HG03521 (cell line): Measurements from ENCODE around the gene CD22.
"Not testable (repeated sequence)": the region's sequence is repeated elsewhere in the genome, so short reads cannot be mapped to it uniquely, and the experiment has no call there.

Experiments used
- ATAC-seq: cut with Tn5 transposase; IDR thresholded peaks from one replicate; pipeline ENCODE4 v1.9.1; 2021; ENCODE audit warnings: mild to moderate bottlenecking, moderate library complexity; ENCODE audit not compliant: unreplicated experiment

CD22 gene

DNA sequence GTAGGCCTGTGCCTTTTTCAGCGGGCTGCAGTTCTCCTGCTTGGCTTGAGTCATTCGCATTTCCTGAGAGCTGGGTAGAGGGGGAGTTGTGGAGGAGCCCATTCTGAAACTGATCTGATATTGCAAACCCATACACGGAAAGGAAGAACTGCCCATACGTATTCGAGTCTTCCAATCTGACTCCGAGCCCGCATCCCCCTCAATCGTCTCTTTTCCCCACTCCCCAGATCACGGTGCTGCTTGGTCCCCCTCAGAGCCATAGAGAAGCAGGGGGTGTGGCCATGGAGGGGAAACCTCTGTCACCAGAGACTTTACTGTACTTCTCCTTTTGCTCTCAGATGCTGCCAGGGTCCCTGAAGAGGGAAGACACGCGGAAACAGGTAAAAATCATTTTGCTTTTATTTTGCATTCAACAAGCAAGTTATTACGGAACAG lies at the start of gene CD22:
Gene CD22 (plus strand): TSS at position 337 of the 435 bp plus-strand sequence. CDS start 2,854 bp downstream, outside the sequence.
- peak; percentile 34 for ATAC-seq

DNA sequence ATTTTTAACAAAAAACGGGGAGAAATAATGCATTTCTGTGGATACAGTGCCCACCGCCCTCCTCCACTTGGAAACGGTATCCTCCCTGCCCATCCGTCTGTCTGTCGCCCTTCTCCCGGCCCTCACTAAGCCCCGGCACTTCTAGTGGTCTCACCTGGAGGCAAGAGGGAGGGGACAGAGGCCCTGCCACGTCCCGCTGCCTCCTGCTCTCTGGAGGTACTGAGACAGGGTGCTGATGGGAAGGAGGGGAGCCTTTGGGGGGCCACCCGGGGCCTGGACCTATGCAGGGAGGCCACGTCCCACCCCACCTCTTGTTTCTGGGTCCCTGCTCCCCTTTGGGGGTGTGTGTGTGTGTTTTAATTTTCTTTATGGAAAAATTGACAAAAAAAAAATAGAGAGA lies 49.6 kb upstream of the CD22 start:
- ATAC-seq, result no peak

DNA sequence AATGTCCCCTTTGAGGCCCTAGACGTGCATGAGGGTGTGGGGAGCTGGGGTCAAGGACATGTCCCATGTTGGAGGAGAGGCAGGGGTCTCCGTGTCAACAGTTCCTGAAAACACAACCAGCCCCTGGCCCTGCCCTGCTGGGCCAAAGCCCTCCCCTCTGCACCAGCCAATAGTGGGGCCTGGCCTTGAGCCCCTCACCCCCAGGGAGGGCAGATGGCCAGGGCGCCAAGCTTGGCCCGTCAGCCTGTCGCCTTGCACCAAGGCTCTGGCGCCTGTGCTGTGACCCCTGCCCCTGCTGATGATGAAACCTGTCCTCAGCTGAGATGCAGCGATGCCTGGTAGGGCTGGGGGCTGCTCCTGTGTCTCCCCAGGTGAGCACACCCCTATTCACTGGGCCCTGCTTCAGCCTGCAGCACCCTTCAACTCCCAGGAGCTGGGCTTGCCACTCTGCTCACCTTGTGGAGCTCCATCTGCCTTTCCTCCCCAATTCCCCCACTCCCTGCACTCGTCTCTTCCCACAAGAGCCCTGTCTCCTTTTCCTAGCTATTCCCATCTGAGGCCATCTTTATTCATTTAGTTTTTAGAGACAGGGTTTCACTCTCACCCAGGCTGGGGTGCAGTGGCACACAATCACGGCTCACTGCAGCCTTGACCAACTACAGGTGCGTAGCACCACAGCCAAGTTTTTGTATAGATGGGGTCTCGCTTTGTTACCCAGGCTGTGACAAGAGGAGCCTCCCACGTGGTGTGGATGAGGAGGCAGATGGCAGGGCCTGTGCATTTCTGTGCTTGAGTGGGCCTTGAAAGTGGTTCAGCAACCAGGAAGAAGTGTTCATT lies 48.8 kb upstream of the CD22 start:
- ATAC-seq, result no peak

DNA sequence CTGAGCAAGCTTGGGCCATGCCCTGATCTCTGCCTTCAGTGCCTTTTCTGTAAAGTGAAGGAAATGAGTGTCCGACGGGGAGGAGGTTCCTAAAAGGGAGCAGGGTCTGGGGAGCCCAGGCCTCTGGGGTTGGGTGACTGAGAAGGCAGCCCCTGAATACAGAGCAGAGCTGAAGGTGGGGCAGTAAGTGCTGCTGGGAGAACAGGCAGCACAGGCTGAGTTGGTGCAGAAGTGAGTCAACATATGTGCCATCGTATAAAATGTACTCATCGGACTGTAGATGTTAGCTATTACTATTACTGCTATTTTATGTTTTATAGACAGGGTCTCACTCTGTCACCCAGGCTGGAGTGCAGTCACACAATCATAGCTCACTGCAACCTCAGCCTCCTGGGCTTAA lies 47.7 kb upstream of the CD22 start:
- no peak for ATAC-seq

DNA sequence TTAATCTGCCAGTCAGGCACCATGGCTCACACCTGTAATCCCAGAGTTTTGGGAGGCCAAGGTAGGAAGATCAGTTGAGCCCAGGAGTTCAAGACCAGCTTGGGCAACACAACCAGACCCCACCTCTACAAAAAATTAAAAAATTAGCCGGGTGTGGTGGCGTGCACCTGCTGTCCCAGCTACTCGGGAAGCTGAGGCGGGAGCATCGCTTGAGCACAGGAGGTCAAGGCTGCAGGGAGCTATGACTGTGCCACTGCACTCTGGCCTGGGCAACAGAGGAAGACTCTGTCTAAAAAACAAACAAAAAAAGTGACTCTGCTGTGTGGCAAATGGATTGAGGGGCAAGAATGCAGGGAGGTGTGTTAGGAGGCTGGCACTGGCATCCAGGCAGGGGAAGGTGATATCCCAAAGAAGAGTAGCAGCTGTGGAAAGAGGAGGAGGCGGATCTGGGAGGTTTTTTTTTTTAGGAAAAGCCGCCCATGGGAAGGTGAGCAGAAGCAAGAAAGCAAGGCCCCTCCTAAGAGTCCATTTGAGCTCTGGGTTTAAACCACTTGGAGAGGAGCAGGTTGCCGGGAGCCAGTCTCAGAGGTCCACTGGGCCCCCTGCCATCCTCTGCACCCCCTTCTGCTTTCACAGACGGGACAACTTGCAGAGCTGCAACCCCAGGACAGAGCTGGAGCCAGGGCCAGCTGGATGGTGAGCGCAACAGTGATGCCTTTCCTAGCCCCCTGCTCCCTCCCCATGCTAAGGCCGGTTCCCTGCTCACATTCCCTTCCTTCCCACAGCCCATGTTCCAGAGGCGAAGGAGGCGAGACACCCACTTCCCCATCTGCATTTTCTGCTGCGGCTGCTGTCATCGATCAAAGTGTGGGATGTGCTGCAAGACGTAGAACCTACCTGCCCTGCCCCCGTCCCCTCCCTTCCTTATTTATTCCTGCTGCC lies 44.6 kb upstream of the CD22 start:
- no peak for ATAC-seq

DNA sequence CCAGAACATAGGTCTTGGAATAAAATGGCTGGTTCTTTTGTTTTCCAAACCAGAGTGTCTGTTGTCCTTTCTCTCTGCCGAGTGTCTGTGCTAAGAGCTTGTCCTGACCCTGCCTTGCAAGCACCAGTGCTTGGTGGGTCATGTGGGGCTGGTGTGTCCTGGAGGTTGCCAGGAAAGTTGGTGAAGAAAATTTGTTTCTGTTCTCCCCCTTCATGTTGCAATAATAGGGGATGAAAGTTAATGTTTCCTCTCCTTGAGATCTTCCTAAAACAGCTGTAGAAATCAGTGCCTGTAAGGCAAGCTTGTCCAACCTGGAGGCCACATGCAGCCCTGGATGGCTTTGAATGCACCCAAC lies 43.9 kb upstream of the CD22 start:
- ATAC-seq, result no peak

DNA sequence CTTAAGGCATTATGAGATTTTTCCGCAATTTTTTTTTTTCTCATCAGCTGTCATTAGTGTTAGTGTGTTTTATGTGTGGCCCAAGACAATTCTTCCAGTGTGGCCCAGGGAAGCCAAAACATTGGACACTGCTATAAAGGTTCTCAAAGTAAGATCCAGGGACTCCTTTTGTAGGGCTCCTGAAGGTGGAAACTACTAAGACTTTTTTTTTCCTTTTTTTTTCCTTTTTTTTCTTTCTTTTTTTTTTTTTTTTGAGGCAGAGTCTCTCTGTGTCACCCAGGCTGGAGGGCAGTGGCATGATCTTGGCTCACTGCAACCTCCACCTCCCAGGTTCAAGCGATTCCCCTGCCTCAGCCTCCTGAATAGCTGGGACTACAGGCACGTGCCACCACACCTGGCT lies 43.5 kb upstream of the CD22 start:
- ATAC-seq, result not testable (repeated sequence)

DNA sequence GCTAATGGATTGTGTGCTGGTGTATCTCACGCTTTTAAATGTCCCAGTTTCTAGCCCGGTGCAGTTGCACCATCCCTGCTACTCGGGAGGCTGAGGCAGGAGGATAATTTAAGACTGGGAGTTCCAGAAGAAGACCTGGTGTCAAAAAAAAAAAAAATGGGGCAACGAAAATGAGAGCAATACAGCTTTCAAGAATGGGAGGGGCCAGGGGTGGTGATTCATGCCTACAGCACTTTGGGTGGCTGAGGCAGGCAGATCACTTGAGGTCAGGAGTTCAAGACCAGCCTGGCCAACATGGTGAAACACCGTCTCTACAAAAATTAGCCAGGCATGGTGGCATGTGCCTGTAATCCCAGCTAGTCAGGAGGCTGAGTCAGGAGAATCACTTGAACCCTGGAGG lies 42.9 kb upstream of the CD22 start:
- not testable (repeated sequence) for ATAC-seq

DNA sequence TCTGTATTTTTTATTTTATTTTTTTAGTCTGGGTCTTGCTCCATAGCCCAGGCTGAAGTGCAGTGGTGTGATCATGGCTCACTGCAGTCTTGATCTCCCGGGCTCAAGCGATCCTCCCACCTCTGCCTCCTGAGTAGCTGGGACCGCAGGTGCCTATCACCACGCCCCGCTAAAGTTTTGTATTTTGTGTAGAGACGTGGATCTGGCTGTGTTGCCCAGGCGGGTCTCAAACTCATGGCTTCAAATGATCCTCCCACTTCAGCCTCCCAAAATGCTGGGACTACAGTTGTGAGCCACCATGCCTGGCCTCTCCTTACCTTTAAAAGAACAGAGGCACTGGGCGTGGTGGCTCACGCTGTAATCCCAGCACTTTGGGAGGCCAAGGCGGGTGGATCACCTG lies 41.3 kb upstream of the CD22 start:
- ATAC-seq, result no peak

DNA sequence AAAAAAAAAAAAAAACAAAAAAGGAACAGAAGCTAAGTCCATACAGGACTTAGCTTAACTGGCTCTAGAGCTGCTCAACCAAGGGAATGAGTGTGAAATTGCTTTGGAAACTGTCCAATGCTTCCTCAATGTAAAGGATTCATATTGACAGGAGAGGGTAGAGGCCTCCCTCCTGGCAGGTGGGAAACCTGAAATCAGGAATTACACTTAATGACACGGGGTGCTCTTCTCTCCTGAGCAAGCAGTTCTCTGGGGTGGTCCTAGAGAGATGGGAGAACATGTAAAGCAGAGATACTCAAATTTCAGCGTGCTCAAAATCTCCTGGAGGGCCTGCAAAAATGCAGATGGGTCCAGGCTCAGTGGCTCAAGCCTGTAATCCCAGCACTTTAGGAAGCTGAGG lies 40.7 kb upstream of the CD22 start:
- ATAC-seq, result no peak

DNA sequence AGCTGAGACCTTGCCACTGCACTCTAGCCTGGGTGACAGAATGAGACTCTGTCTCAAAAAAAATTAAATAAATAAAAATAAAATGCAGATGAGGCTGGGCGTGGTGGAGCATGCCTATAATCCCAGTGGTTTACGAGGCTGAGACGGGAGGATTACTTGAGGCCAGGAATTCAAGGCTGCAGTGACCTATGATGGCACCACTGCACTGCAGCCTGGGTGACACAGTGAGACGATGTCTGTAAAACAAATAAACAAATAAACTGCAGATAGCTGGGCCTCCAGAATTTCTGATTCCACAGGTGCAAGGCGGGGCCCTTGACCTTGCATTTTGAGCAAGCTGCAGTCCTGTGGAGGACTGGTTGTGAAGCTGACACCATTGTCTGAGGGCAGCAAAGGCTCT lies 40.1 kb upstream of the CD22 start:
- ATAC-seq, result no peak

DNA sequence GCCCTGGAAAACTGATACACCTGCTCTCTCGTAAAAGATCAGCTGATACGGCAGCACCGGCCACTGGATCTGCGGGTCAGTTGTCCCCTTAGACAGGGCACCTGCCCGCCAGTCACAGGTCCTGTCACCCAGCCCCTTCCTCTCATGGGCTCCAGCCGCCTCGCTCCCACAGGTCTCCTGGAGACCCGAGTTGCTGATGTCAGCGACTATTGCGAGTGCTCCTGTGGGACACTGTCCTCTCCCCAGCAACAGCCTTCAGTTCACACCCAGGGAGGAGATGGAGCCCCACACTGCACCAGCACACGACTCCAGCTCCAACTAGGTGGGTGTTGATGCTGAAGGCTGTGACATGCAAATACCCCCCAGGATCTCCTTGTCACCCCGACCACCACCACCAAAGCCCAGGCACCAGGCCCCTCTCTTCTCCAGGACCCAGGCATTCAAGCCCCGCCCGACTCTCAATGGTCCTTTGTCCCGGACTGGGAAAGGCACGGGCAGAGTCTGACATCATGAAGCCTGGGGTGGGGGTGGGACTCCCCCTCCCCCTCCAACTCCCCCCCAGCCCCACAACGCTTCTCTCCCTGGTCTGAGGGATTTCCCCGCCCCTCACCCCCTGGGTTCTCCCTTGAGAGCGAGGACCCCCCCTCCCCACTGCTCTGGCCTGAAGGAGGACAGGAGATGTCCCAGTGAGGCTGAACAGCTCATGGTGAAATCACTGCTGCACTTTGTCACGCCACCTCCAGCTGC lies 38.4 kb upstream of the CD22 start:
- ATAC-seq, result no peak

DNA sequence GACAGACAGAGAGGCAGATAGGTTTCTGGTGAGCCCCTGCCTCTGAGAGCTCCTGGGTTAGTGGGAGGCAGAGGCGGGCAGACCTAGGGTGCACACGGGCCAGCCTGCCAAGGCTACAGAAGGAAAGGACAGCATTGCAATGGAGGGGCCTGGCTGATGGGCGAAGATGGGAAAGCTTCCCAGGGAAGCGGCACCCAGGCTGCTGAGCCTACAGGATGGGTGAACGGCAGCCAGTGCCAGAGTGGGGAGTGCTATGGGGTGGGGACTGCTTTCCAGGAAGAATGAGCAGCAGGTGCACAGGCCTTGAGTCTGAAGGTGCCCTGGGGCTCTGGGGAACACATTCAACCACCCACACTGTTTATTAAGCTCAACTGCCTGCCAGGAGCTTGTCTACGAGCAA lies 37.7 kb upstream of the CD22 start:
- ATAC-seq, result no peak

DNA sequence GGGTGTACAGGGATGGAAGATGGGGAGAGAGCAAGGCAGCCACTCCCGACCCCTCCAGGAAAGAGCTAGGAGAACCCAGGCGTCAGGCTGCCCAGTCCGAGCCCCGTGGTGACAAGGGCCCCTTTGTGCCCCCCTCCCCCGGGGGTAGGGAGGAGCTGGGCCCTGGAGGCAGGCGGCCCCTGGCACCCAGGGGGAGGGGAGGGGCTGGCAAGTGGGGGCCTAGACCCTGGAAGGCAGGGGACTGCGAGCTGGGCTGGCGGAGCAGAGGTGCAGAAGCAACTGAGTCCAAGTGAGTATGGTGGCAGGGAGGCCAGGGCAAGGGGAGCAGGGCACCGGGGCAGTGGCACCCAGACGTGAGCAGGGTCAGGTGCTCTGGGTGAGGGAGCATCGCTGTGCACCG lies 37.1 kb upstream of the CD22 start, which contains the start of gene MAG:
Gene MAG (plus strand): TSS at position 246 of the 400 bp plus-strand sequence. CDS start 3,248 bp downstream, outside the sequence.
- ATAC-seq, result no peak

DNA sequence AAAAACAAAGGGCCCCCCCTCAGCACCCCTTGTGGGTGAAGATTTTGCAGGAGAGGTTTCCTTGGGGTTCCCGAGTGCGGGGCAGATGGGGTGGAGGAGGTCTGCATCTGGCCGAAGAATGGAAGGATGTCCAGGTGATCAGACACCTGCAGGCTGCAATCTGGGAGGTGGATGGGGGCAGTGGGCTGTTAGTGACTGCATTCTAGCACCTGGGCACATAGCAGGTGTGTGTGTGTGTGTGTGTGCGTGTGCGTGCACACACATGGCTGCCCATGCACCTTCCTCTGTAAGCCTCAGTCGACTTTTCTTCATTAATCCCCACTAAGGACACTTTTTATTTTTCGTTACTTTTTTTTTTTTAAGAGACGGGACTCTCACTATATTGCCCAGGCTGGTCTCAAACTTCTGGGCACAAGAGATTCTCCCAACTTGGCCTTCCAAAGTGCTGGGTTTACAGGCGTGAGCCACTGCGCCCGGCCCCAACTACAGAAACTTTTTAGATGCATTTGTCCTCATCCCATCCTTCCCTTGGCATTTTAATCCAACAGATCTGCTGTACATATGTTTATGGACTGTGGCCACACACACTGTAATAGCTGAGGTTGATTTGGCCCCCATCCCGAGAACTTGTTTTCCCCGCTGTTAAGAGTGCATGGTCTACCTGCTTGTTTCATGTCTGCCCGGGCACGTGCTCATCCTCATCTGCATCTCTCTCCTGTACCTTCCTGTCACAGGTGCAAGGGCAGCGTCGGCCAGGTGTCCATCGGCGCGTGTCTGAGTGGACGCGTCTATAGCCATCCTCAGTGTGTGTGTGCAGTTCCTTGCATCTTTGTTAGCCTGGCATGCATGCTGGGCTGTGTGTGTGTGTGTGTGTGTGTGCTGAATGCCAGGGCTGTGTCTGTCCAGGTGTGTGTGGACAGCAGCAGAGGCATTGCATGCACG lies 36.3 kb upstream of the CD22 start:
- no peak for ATAC-seq

DNA sequence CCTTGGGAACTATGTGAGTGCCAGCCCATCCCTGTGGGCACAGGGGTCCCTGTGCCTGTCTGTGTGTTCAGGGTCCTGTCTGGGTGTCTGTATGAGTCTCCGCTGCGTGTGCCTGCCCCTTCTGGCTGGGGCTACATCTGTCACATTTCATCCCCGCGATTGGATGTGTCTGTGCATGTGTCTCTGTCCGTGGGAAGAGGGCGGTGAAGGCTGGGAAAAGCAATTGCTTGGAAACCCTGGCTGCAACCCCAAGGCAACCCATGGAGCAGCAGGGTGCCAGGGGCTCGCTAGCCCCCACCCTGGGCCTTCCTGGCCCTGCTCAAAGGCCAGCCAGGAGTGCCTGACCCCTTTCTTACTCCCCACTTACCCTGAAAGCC lies 35.6 kb upstream of the CD22 start:
- no peak for ATAC-seq

DNA sequence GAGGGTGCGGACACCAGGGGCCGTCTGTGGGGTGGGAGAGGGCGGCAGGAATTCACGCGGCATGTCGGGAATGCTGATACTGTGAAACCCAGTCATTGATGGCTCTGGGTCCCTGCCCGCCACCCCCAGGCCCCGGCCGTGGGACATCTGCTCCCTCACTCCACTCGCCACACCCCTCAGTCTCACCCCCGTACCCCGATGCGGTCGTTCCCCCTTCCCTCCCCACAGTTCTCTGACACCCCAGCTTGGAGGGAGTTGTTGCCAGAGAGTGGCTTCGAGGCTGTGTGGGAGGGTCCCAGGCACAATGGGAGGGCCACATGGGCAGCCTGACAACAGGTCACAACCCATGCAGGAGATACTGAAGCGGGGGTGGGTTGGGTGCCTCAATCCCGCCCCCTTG lies 35.2 kb upstream of the CD22 start:
- no peak for ATAC-seq

DNA sequence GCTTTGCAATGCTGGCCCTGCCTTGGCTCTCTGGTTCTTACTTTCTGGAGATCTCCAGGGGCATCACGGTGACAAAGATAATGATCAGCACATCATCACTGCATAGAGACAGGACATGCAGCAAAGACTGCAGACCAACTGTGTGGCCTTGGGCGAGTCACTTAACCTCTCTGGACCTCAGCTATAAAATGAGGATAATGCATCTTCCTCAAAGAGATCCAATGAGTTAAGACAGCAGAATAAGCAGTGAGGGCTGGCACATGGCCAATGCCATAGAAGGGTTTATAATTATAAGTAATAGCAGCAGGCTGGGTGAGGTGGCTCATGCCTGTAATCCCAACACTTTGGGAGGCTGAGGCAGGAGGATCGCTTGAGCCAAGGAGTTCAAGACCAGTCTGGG lies 34.7 kb upstream of the CD22 start:
- ATAC-seq, result no peak

DNA sequence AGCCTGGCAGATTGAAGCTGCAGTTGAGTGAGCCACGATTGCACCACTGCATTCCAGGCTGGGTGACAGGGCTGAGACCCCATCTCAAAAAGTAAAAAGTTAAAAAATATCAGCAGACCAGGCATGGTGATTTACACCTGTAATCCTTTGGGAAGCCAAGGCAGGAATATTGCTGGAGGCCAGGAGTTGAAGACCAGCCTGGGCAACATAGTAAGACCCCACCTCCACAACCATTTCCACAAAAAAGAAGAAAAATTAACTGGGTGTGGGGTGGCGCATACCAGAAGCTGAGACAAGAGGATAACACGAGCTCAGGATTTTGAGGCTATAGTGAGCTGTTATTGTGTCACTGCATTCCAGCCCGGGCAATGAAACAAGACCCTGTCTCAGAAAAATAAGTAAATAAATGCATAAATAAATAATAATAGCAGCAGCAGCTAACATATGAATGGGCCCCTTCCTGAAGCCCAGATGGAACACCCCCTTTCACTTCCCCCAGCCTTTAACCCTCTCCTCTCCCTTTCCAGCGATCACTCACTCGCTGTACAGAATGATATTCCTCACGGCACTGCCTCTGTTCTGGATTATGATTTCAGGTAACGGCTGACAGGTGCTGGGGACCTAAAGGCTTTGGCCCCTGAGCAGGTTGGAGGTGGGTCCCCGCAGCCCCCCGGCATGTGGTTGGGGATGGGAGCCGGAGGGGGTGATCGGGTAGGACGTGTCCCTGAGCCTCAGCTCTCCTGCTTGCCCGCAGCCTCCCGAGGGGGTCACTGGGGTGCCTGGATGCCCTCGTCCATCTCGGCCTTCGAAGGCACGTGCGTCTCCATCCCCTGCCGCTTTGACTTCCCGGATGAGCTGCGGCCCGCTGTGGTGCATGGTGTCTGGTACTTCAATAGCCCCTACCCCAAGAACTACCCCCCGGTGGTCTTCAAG lies 33.9 kb upstream of the CD22 start:
- ATAC-seq, result no peak
